ENCODE data around the gene PTPN9. TPM values are rescaled to one million over a fixed set of nuclear protein-coding genes. Genes with fewer than 3 reads are reported as not detected.
"Not testable (repeated sequence)": the region's sequence is repeated elsewhere in the genome, so short reads cannot be mapped to it uniquely, and the experiment has no call there.

Gene PTPN9
- total RNA-seq, 4 donors from 2014 or later: 8.6 to 24.5 (median 13.3) TPM

DNA sequence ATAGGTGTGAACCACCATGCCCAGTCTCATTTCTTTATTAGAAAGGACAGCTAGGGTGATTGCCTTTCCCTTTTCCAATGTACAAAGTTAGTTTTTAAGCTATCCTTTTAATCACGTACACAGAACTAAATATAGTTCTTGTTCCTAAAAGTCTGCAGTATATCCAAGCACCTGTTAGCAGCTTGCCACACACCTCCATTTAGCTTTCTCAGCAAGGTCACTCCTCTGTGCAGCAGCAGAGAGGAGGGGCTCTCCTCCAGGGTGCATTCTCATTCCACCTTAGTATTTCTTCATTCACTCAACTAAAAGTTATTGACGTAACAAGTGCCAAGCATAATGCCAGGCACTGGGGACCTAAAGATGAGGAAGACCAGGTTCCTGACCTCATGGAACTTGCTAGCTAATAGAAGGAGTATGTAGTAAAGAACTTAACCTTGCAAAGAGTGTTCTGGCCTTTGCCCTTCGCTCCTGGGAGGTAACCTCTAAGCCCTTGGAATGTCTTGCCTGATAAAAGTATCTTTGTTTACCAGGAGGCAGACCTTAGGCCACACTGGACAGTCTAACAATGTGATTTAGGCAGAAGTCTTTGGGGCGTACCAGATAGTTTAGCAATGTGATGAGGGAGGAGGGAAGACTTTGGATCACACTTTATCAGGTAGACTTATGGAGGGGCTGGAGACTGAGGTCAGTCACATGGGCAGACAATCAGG, 12.7 kb upstream of the PTPN9 start:
- Histone ChIP-seq H3K36me3 (peaks cover 43% of the 10 kb centered on the region), H3K27me3 (no peaks in the 10 kb centered on the region), H3K4me1 (no peaks in the 10 kb centered on the region), H3K4me3 (no peak overlapping the region), H3K27ac (no peak overlapping the region), H3K9me3 (no peaks in the 10 kb centered on the region)
- WGBS: 98% methylated on average over 4 of the region's 4 CpGs
- no peak for DNase-seq (ENCODE audit: low spot score in 2 of 2)
- TF ChIP-seq, protein P1, sequence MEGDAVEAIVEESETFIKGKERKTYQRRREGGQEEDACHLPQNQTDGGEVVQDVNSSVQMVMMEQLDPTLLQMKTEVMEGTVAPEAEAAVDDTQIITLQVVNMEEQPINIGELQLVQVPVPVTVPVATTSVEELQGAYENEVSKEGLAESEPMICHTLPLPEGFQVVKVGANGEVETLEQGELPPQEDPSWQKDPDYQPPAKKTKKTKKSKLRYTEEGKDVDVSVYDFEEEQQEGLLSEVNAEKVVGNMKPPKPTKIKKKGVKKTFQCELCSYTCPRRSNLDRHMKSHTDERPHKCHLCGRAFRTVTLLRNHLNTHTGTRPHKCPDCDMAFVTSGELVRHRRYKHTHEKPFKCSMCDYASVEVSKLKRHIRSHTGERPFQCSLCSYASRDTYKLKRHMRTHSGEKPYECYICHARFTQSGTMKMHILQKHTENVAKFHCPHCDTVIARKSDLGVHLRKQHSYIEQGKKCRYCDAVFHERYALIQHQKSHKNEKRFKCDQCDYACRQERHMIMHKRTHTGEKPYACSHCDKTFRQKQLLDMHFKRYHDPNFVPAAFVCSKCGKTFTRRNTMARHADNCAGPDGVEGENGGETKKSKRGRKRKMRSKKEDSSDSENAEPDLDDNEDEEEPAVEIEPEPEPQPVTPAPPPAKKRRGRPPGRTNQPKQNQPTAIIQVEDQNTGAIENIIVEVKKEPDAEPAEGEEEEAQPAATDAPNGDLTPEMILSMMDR (IDR thresholded peaks at IDR 0.05): no peak
- TF ChIP-seq POLR2AphosphoS5 (IDR thresholded peaks at IDR 0.05) (no peak), EP300 (IDR thresholded peaks at IDR 0.05) (no peak), POLR2A (IDR thresholded peaks at IDR 0.05) (no peak)

DNA sequence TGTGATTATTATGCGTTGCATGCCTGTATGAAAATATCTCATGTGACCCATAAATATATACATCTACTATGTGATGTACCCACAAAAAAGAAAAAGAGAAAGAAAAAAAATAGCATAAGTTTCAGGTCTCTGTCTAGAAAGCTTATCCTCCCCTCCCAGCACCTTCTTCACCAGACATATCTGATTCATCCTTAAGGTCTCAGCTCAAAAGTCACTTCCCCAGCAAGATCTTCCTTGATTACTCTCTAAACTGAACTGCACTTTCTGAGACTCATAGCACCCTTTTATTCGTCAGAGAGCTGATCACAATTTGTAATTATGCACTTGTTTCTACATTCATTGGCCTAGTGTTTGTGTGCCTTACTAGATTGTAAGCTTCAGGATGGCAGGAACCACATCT, 11.1 kb upstream of the PTPN9 start:
- no peak overlapping the region for H3K27ac ChIP-seq
- WGBS: 89% methylated on average over 2 of the region's 2 CpGs
- H3K9me3 ChIP-seq: no peaks in the 10 kb centered on the region

DNA sequence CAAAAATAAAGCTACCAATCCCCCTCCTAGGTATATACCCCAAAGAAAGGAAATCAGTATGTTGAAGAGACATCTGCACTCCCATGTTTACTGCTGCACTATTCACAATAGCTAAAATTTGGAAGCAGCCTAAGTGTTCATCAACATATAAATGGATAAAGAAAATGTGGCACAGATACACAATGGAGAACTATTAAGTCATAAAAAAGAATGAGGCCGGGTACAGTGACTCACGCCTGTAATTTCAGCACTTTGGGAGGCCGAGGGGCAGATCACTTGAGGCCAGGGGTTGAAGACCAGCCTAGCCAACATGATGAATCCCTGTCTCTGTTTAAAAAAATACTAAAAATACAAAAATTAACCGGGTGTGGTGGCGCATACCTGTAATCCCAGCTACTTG, 10.0 kb upstream of the PTPN9 start:
- TF ChIP-seq, protein P1 (IDR thresholded peaks at IDR 0.05): no peak
- TF ChIP-seq POLR2A (IDR thresholded peaks at IDR 0.05) (no peak), EP300 (IDR thresholded peaks at IDR 0.05) (no peak), POLR2AphosphoS5 (IDR thresholded peaks at IDR 0.05) (no peak)
- Histone ChIP-seq H3K36me3 (peaks cover 17% of the 10 kb centered on the region), H3K27me3 (no peaks in the 10 kb centered on the region), H3K9me3 (no peaks in the 10 kb centered on the region), H3K27ac (no peak overlapping the region), H3K4me1 (no peaks in the 10 kb centered on the region), H3K4me3 (no peak overlapping the region)
- 95% methylated on average over 5 of the region's 5 CpGs for WGBS
- no peak for DNase-seq (ENCODE audit: low spot score in 2 of 2)

More for the DNA sequence above, 11.1 kb upstream of the PTPN9 start:
- TF ChIP-seq POLR2AphosphoS5 (IDR thresholded peaks at IDR 0.05) (no peak), POLR2A (IDR thresholded peaks at IDR 0.05) (no peak), EP300 (IDR thresholded peaks at IDR 0.05) (no peak)
- TF ChIP-seq, protein P1 (IDR thresholded peaks at IDR 0.05): no peak
- H3K27me3 ChIP-seq: no peaks in the 10 kb centered on the region
- H3K4me3 ChIP-seq: no peak overlapping the region
- no peak for DNase-seq (ENCODE audit: low spot score in 2 of 2)
- H3K36me3 ChIP-seq: peaks cover 27% of the 10 kb centered on the region
- no peaks in the 10 kb centered on the region for H3K4me1 ChIP-seq

DNA sequence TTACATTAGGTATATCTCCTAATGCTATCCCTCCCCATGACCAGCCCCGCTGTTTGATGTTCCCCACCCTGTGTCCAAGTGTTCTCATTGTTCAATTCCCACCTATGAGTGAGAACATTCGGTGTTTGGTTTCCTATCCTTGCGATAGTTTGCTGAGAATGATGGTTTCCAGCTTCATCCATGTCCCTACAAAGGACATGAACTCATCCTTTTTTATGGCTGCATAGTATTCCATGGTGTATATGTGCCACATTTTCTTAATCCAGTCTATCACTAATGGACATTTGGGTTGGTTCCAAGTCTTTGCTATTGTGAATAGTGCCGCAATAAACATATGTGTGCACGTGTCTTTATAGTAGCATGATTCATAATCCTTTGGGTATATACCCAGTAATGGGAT, 7.3 kb upstream of the PTPN9 start:
- H3K36me3 ChIP-seq; H3K27me3 ChIP-seq; H3K27ac ChIP-seq; H3K4me1 ChIP-seq; H3K9me3 ChIP-seq; DNase-seq (ENCODE audit: low spot score in 2 of 2); H3K4me3 ChIP-seq: not testable (repeated sequence)
- 98% methylated on average over 5 of the region's 5 CpGs for WGBS

DNA sequence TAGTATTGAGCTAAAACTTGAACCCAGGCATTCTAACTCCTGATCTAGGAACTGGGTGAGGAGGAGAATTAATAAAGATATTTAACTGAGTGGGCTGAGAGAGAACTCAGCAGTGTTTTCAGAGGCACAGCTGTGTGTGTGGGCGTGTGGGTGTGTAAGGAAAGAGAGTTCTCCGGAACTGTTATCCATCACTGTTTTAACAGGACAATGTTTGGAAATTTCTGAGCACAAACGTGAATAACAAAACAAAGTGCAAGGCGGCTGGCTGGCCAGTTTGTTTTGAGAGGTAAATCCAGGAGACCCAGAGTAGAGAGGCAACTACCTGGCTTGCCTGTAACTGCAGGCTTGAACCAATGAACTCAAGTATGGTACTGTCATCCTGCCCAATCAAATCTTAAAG, 5.0 kb upstream of the PTPN9 start:
- WGBS: 60% methylated on average over 4 of the region's 4 CpGs
- no peak overlapping the region for H3K27ac ChIP-seq

More for the DNA sequence above, 5.0 kb upstream of the PTPN9 start:
- DNase-seq (ENCODE audit: low spot score in 2 of 2): no peak
- H3K4me1 ChIP-seq: peaks cover 5% of the 10 kb centered on the region
- no peaks in the 10 kb centered on the region for H3K27me3 ChIP-seq
- H3K9me3 ChIP-seq: no peaks in the 10 kb centered on the region
- no peaks in the 10 kb centered on the region for H3K36me3 ChIP-seq
- H3K4me3 ChIP-seq: no peak overlapping the region
- no peak for TF ChIP-seq POLR2A (IDR thresholded peaks at IDR 0.05)
- TF ChIP-seq EP300 (IDR thresholded peaks at IDR 0.05): no peak
- TF ChIP-seq, protein P1 (IDR thresholded peaks at IDR 0.05): no peak

Data from suprapubic skin (tissue), 4 donors.